ENCODE results near the gene FSTL5.

The FSTL5 gene

DNA sequence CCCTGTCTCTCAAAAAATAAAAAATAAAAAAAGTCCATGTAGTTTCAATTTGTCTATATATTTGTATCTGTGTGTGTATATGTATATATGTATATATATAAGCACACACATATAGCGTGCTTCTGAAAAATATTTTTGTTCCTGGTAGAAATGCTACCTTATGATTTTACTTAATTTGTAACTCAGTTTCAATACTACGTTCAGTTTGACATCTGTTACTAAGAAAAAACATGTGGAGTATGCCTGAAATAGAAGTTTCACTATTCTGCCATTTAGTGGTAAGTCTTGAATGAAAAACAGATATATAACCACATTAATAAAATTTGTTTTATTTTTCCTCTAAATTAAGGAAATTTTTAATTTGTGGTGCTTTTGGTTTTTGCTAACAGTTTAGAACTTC lies 14.2 kb downstream of the FSTL5 start:
- Histone ChIP-seq H3K4me1 (ENCODE audit: control insufficient read depth in 1 of 2, insufficient read depth in 1 of 2, low read depth in 1 of 2, low read length in 1 of 2) (no peaks in the 10 kb centered on the region), H3K27me3 (no peaks in the 10 kb centered on the region), H3K27ac (no peak overlapping the region), H3K9me3 (no peaks in the 10 kb centered on the region), H3K4me3 (ENCODE audit: low read depth in 1 of 2, low read length in 1 of 2) (no peak overlapping the region), H3K36me3 (no peaks in the 10 kb centered on the region)
- TF ChIP-seq, protein P1, sequence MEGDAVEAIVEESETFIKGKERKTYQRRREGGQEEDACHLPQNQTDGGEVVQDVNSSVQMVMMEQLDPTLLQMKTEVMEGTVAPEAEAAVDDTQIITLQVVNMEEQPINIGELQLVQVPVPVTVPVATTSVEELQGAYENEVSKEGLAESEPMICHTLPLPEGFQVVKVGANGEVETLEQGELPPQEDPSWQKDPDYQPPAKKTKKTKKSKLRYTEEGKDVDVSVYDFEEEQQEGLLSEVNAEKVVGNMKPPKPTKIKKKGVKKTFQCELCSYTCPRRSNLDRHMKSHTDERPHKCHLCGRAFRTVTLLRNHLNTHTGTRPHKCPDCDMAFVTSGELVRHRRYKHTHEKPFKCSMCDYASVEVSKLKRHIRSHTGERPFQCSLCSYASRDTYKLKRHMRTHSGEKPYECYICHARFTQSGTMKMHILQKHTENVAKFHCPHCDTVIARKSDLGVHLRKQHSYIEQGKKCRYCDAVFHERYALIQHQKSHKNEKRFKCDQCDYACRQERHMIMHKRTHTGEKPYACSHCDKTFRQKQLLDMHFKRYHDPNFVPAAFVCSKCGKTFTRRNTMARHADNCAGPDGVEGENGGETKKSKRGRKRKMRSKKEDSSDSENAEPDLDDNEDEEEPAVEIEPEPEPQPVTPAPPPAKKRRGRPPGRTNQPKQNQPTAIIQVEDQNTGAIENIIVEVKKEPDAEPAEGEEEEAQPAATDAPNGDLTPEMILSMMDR (IDR thresholded peaks at IDR 0.05), result no peak

DNA sequence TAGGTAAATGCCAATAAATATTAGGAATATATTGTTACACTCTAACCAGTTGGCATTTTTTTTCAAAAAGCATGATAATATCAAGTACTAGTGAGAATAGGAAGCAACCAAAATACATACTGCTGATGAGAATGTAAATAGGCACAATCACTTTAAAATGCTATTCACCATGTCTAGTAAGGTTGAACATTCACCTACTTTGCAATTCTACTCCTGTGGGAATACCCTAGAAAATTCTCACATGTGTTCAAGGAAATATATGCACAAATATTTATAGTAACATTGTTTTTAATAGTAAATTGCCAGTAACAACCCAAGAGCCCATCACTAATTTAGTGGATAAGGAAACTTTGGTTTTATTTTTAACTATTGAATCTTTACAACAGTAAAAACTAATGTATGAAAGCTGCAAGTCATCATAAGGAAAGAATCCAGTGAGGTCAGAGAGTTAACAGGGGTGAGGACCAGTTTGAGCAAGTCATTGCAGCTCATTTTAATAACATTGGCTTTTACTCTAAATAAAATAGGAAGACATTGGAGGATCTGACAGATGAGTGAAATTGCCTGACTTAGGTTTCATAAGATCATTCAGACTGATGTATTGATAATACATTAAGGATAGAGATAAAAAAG lies 23.6 kb downstream of the FSTL5 start:
- H3K9me3 ChIP-seq, result no peaks in the 10 kb centered on the region
- TF ChIP-seq, protein P1 (IDR thresholded peaks at IDR 0.05), result no peak
- H3K27me3 ChIP-seq, result no peaks in the 10 kb centered on the region
- no peaks in the 10 kb centered on the region for H3K36me3 ChIP-seq
- H3K4me3 ChIP-seq (ENCODE audit: low read depth in 1 of 2, low read length in 1 of 2), result no peak overlapping the region
- H3K4me1 ChIP-seq (ENCODE audit: control insufficient read depth in 1 of 2, insufficient read depth in 1 of 2, low read depth in 1 of 2, low read length in 1 of 2), result no peaks in the 10 kb centered on the region
- H3K27ac ChIP-seq, result no peak overlapping the region

DNA sequence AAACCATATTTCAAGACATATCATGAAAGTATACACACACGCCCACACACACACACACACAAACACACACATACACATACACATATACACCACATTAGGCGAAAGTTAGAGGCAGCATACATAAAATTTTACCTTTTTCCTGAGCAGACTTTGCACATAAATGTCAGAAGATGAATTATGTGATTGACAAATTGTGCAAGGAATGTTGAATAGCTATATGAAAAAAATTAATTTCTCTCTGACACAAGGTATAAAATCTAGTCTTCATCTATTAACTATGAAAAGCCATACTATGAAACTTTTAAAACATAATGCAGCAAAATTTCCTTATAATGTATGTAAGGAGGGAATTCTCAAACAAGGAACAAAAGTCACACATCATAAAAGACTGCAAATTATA lies 24.4 kb downstream of the FSTL5 start:
- Histone ChIP-seq H3K4me1 (ENCODE audit: control insufficient read depth in 1 of 2, insufficient read depth in 1 of 2, low read depth in 1 of 2, low read length in 1 of 2) (no peaks in the 10 kb centered on the region), H3K9me3 (no peaks in the 10 kb centered on the region), H3K4me3 (ENCODE audit: low read depth in 1 of 2, low read length in 1 of 2) (no peak overlapping the region), H3K36me3 (no peaks in the 10 kb centered on the region), H3K27me3 (no peaks in the 10 kb centered on the region), H3K27ac (no peak overlapping the region)
- TF ChIP-seq, protein P1 (IDR thresholded peaks at IDR 0.05), result no peak

DNA sequence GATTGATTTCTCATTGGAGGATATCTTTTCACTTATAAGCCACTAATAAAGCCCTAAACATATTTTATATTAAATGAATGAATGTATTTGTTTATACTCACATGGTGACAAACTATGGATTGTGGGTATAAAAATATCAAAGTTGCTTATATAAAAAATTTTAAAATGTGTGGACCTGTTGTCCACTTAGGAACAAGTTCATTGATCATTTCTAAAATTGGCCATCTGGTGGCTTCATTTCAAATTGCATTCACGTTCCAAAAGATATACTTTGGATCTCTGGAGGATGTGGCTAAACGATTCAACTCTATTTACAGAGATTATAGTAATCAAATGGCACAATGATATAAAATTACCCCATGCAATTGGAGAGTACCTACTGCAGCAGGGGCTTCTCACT lies 32.5 kb downstream of the FSTL5 start:
- no peaks in the 10 kb centered on the region for H3K27me3 ChIP-seq
- no peaks in the 10 kb centered on the region for H3K9me3 ChIP-seq
- no peak overlapping the region for H3K4me3 ChIP-seq (ENCODE audit: low read depth in 1 of 2, low read length in 1 of 2)
- no peak overlapping the region for H3K27ac ChIP-seq
- no peaks in the 10 kb centered on the region for H3K36me3 ChIP-seq
- TF ChIP-seq, protein P1 (IDR thresholded peaks at IDR 0.05), result no peak
- H3K4me1 ChIP-seq (ENCODE audit: control insufficient read depth in 1 of 2, insufficient read depth in 1 of 2, low read depth in 1 of 2, low read length in 1 of 2), result no peaks in the 10 kb centered on the region

DNA sequence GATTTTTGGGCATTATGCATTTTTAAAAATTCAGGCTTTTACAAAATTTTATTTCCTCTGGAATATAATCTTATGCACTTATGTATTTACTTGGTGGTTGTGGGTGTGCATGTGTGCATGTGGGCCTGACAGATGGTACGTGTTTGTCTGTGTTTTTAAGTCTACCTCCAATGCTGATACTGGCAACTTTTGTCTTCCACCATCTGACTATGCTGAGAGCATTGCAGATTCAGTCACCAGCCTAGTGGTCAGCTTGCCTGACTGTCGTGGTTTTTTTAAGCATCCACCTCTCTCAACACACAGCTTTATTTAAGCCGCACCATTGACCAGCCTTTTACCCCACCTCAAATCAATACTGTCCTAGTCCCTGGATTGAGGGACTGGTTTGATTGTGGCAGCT lies 37.1 kb downstream of the FSTL5 start:
- H3K27me3 ChIP-seq, result no peaks in the 10 kb centered on the region
- no peaks in the 10 kb centered on the region for H3K36me3 ChIP-seq
- no peaks in the 10 kb centered on the region for H3K9me3 ChIP-seq
- no peaks in the 10 kb centered on the region for H3K4me1 ChIP-seq (ENCODE audit: control insufficient read depth in 1 of 2, insufficient read depth in 1 of 2, low read depth in 1 of 2, low read length in 1 of 2)
- H3K27ac ChIP-seq, result no peak overlapping the region
- TF ChIP-seq, protein P1 (IDR thresholded peaks at IDR 0.05), result no peak
- no peak overlapping the region for H3K4me3 ChIP-seq (ENCODE audit: low read depth in 1 of 2, low read length in 1 of 2)

DNA sequence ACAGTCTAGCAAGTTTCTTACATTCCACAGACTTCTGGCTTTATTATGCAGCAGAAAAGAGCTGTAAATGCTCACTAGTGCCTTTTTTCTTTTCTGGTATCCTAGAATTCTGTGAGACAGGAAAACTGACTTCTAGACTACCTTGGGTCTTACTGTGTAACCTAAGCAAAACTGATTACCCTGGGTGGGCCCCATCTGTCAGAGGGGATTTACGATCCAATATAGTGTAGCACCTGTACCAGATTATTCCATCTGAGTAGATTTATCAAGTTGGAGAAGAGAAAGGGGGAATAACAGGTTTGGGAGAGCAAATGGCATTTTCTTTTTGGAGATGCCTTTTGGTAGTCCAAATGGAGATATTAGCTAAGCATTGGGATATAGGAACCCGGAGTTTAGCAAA lies 46.7 kb downstream of the FSTL5 start:
- TF ChIP-seq, protein P1 (IDR thresholded peaks at IDR 0.05), result no peak
- H3K27ac ChIP-seq, result no peak overlapping the region
- no peaks in the 10 kb centered on the region for H3K4me1 ChIP-seq (ENCODE audit: control insufficient read depth in 1 of 2, insufficient read depth in 1 of 2, low read depth in 1 of 2, low read length in 1 of 2)
- no peaks in the 10 kb centered on the region for H3K27me3 ChIP-seq
- no peaks in the 10 kb centered on the region for H3K9me3 ChIP-seq
- no peaks in the 10 kb centered on the region for H3K36me3 ChIP-seq
- no peak overlapping the region for H3K4me3 ChIP-seq (ENCODE audit: low read depth in 1 of 2, low read length in 1 of 2)
